Left cardiac atrium (tissue), 4 donors: ENCODE results near the gene CSTPP1. TPM values are rescaled to one million over a fixed set of nuclear protein-coding genes. Genes with fewer than 3 reads are reported as not detected.

ENCODE experiments used
- ATAC-seq, 2 donors: fragments of 200-7000 bp; cut with Tn5 transposase; one replicate each; pipeline ENCODE4 v1.9.1; 2020; ENCODE audit warnings: mild to moderate bottlenecking in 2 of 2, moderate library complexity in 2 of 2
- DNase-seq: peaks from one replicate; pipeline ENCODE4 v3.0.0-alpha.2; 2020
- intact Hi-C, 2 donors: fragments of 100-400 bp; cut with DNase I; formaldehyde crosslinking; loops; one replicate each; pipeline versions ENCODE4 v1.14.1 to v1.15.1; 2022 to 2023
- total RNA-seq, 2 donors: library from RNA; stranded (reverse); fragmentation: NEBNext Ultra II Directional; extraction: Animal tissue kit (Norgen Biotek cat#: 25700); gene quantifications; one replicate each; pipeline ENCODE4 v1.2.1, GENCODE V29; 2021
- donor health status: DM: no; HTN: yes; CAD: no.
- donor health status: DM: no; HTN: yes; CAD: no; lungs with severe emphysema.
- donor health status: DM: yes; HTN: yes; CAD: no.
- donor health status: Dilated cardiomyopathy.

CSTPP1 gene
- total RNA-seq, 2 donors from 2014 or later, result 11.4 to 12.3 TPM

DNA sequence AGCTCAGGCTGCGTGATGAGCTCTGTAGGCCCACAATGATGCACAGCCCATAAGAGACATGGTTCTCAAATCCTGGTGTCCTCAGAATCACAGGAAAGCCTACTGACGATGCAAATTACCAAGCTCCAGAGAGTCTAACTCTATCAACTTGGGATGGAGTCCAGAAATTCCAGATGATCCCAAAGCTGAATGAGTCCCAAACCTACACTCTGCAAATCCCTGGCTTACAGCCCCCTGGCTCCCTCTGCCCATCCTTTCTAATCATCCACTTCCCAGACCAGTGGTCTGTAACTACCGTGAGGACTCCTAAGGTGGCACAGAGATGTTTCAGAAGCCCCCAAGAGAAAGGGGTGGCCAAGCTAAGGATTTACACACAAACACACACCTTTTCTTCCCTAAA, 226.6 kb downstream of the CSTPP1 start:
- ATAC-seq, result no peak
- no peak for DNase-seq
- intact Hi-C loops, result no loop called here

DNA sequence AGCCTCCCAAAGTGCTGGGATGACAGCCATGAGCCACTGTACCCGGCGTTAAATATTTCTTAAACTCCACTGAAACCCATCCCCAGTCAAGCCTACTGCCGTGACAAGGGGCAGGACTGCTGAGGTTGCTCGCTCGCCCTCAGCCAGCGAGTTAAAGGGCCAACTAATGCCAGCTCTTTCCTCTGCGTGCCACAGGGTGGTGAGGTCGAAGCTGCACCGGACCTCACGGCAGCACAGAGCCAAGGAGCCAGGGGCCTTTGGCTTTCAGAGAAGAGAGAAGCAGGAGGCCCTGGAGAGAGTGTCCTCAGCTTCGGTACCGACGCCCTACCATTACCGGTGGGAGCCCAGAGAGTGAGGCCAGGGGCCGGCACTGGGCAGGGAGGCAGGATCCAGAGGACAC, 227.3 kb downstream of the CSTPP1 start:
- no peak for DNase-seq
- no peak for ATAC-seq
- intact Hi-C loops, result no loop called here

- intact Hi-C loops, result no loop called here
- ATAC-seq, result no peak
- DNase-seq, result no peak
Observed at GRCh38 chr11:47164321-47164720, 227.8 kb downstream of the CSTPP1 start.

GRCh38 chr11:47165253-47165840, 228.8 kb downstream of the CSTPP1 start:
- ATAC-seq (no peak), DNase-seq (no peak)
- intact Hi-C loops, result no loop called here

DNA sequence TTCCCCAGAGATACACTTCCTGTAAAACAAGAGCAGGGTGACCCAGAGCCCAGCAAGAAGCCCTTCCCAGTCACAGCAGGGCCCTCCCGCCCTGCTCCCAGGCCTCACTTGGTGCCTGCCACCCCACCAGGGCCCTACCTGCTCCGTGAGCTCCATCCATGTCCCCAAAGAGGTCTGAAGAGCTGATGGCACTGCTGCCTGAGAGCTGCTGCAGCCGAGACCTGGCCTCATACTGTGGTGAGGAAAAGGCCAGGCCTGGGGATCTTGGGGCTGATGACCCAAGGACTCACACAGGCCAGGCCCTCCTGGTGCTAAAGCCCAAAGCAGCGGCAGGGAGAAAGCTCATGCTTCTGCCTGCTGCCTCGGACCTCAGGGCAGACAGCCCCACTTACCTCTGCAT, 229.8 kb downstream of the CSTPP1 start:
- intact Hi-C loops, result no loop called here
- no peak for ATAC-seq
- no peak for DNase-seq

GRCh38 chr11:47171061-47171838, 234.7 kb downstream of the CSTPP1 start:
- DNase-seq, result no peak
- intact Hi-C loops, result no loop called here
- ATAC-seq, result no peak

DNA sequence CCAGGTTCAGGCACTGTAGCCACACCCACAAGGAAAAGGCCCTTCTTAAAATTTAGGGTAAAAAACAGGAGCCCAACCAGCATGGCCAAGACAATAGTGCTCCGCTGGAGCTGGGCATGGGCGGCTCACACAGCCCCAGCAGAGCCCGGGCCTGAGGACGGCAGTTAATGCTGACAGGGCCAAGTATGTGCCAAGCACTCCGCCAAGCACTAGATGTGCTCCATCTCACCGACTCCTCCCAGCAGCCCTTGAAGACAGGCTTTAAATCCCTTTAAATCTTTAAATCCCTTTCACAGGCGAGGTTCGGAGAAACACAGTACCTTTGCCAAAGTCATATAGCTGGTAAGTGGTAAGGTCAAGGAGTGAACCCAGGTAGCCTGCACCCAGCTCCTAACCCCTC, 235.3 kb downstream of the CSTPP1 start:
- no peak for DNase-seq
- ATAC-seq, result no peak
- intact Hi-C loops, result no loop called here

DNA sequence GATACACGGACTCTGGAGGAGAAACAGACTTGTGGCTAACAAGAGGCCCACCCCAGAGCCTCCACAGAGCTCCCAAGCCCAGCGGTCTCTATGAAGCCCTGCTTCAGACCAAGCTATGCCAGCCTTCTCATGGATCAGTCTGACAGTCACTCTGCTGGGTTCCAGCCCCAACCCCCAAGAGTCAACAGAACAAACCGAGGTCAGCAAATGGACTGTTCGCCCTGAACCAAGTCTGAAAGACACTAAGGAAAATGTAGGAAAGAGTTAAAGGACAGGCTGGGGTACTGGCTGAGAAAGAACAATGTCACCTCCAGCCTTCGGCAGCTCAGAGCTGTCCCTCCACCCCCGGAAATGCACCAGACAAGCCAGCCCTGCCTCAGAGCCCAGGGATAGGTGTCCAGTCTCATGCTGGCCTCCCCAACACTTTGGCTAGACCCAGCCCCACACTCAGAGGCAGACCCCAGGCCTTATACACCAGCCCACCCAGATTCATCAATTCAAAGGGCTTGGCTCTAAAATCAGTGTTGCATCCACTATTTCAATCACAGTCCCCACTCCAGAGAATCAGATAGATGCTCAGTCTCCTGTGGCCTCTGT, 236.3 kb downstream of the CSTPP1 start:
- intact Hi-C loops, result no loop called here
- no peak for ATAC-seq
- no peak for DNase-seq

- ATAC-seq, result no peak
- intact Hi-C loops, result loop anchor here in 1 of 2 donors (5.0 kb wide), 2 partner anchors 41 to 81 kb away; partner anchors contain the start of gene NR1H3
Observed at GRCh38 chr11:47175746-47176327, 239.3 kb downstream of the CSTPP1 start.

DNA sequence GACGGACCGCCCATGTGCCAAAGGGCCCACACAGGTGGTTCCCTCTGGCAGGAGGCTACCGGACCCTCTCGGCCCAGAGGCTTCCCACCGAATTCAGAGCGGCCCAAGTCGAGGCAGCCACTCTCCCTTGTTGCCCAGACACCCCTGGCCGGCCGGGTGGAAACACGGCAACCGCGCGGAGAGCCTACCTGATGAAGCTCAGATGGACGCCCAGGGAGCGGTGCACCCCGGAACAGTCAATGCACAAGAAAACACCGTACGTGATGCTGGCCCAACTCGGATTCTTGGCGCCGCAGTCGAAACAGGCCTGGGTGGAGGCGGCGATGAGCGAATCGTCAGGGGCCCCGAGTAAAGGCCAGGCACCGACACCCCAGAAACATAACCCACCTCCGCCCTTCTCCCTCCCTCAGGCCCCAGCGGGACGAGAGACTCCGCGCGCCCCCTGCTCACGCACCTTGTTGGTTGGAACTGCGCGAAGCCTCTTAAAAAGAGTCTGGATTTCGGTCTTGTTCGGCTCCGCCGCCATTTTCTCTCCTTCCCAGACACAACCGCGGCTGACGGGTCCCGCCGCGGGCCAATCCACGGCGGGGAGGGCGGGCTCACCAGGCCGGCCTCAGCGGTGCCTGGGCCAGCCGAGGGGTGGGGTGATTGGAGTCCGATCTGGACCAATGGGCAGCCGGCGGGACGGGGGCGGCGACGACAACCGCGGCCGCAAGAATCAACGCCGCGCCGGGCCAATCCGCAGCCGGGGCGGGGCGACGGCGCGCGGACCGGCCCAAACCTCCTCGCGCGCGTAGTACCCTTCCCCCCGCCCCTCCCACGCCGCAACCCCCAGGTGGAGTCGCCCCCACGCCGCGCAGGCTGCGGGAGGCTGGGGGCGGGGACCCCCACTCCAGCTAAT, 240.0 kb downstream of the CSTPP1 start, which contains the start of gene ARFGAP2:
Gene ARFGAP2, minus strand, starts transcription at position 552 of the 901 bp plus-strand sequence. Its CDS starts 26 bp downstream, at position 526.
- ATAC-seq (peak; percentile 95 to 96), DNase-seq (peak; percentile 97)
- intact Hi-C loops, result loop anchor here in 1 of 2 donors (5.0 kb wide), 2 partner anchors 41 to 81 kb away; partner anchors contain the start of gene NR1H3

More at GRCh38 chr11:47175746-47176327, 239.3 kb downstream of the CSTPP1 start:
- DNase-seq, result no peak

- DNase-seq, result peak; percentile 62
Observed at GRCh38 chr11:47177229-47177845, 240.8 kb downstream of the CSTPP1 start.

GRCh38 chr11:47177846-47178245, 241.3 kb downstream of the CSTPP1 start:
- ATAC-seq, result no peak
- peak; percentile 44 for DNase-seq
- intact Hi-C loops, result loop anchor here in 1 of 2 donors (5.0 kb wide), 2 partner anchors 39 to 79 kb away; partner anchors contain the start of gene NR1H3

More at GRCh38 chr11:47177229-47177845, 240.8 kb downstream of the CSTPP1 start:
- peak; percentile 57 to 60 for ATAC-seq
- intact Hi-C loops, result loop anchor here in 1 of 2 donors (5.0 kb wide), 2 partner anchors 40 to 80 kb away; partner anchors contain the start of gene NR1H3

- DNase-seq (no peak), ATAC-seq (no peak)
- intact Hi-C loops, result loop anchor here in 1 of 2 donors (5.0 kb wide), 2 partner anchors 39 to 79 kb away; partner anchors contain the start of gene NR1H3
Observed at GRCh38 chr11:47178316-47178715, 241.8 kb downstream of the CSTPP1 start.

DNA sequence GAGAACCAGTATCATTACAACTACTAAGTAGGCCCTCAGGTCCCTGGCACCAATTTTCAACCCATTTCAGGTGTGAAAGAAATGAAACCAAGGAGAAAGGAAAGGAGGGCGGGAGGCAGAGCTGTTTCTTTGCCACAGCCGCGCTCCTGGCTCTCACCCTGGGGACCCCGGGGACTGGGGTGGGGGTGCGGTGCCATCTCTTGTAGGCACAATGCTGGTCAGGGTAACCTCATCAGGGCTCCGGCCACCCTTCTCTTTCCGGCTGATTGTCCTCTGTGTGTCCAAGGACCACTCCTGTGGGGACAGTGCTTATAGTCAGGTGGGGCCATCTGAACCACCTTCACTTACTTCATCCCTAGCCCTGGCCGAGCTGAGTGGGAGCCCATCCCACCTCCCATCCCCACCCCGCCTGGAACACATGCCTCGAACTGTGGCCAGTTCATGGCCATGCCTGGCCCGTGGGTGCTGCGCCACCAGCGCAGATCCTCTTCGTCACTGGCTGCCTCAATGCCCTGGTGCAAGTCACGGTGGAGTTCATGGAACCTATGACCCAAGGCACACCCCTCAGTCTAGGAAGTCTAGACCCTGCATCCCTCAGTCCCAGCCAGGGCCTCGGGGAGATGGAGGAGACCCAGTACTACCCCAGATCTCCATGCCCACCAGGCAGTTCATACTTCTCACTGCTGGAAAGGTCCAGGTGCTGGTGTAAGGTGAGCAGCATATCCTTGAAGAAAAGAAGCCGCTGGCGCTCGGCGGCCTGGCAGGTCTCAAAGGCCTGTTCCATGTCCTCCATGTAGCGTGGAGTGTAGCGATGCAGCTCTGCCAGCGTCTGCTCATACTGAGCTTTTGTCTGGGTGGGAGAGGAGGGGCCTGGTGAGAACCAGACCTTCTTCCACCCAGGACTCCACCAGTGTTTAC, 242.4 kb downstream of the CSTPP1 start:
- DNase-seq, result no peak
- ATAC-seq, result no peak
- intact Hi-C loops, result loop anchor here in 1 of 2 donors (5.0 kb wide), 2 partner anchors 38 to 78 kb away; partner anchors contain the start of gene NR1H3

GRCh38 chr11:47179655-47179991, 243.1 kb downstream of the CSTPP1 start:
- ATAC-seq, result no peak
- intact Hi-C loops, result loop anchor here in 1 of 2 donors (5.0 kb wide), 2 partner anchors 38 to 78 kb away; partner anchors contain the start of gene NR1H3
- no peak for DNase-seq

DNA sequence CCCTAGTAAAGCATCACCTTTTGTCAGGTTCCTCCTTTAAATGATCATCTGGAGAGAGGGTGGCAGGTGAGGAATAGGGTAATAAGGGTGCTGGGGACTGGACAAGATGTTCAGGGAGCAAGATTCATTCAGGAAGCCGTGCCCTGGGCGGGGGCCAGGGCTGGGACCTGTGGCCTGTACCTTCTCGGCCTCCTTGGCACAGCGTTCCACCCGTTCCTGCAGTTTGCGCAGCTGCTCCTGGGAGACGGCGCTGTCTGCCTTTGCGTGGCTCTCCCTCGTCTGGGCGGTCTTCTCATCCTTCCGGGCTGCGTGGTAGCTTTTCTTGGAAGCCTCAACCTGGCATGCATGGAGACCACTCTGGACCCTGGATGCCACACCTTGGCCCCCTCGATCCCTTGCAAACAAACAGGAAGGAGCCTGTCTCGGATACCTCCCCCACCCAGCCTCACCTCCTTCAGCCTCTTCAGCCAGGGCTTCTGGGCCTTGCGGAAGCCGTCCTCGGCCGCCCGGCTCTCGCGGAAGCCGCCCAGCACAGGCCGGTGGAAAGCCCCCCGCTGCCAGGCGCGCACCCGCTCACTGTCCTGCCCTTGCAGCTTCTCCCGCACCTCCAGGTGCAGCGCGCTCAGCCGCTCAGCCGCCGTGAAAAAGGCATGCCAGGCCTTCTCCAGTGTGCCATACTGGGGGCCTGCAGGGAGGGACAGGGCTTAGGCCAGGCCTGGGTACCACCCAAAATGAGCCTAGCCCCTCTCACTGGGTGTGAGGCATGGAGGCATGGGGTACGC, 243.6 kb downstream of the CSTPP1 start:
- intact Hi-C loops, result loop anchor here (5.0 kb wide), 1 partner anchor 172 kb away; the partner anchor contains the start of gene MYBPC3 (in 2 of the 2)
- DNase-seq (no peak), ATAC-seq (no peak)
